ENCODE measurements around the gene BTBD16.

DNA sequence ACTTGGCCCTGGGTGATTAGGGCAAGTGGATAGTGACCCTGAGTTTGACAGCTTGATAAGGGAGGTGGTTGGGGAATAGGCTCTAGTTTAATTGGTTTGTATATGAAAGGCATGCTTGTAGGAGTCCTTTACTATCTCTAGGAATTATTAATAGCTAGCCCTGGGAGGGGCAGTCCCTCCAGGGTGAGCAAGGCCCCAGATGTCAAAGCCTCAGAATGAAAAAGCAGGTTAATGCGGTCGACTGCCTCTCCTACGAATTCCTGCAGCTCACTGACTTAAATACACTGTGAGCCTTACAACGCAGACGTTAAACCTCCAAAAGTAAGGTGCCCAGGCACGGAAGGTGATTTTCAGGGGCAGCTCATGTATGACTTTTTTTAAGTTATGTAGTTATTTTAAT, 5.2 kb upstream of the BTBD16 start:
- TF ChIP-seq, protein P1, sequence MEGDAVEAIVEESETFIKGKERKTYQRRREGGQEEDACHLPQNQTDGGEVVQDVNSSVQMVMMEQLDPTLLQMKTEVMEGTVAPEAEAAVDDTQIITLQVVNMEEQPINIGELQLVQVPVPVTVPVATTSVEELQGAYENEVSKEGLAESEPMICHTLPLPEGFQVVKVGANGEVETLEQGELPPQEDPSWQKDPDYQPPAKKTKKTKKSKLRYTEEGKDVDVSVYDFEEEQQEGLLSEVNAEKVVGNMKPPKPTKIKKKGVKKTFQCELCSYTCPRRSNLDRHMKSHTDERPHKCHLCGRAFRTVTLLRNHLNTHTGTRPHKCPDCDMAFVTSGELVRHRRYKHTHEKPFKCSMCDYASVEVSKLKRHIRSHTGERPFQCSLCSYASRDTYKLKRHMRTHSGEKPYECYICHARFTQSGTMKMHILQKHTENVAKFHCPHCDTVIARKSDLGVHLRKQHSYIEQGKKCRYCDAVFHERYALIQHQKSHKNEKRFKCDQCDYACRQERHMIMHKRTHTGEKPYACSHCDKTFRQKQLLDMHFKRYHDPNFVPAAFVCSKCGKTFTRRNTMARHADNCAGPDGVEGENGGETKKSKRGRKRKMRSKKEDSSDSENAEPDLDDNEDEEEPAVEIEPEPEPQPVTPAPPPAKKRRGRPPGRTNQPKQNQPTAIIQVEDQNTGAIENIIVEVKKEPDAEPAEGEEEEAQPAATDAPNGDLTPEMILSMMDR (IDR thresholded peaks at IDR 0.05) = no peak
- TF ChIP-seq POLR2A (IDR thresholded peaks at IDR 0.05) = no peak

All from ovary (tissue), 3 donors.